ENCODE data around the gene ADAR. TPM values are rescaled to one million over a fixed set of nuclear protein-coding genes. Genes with fewer than 3 reads are reported as not detected.

Gene ADAR
- total and polyA plus RNA-seq, 2 experiments from 2014 or later = 96.4 to 188 TPM

- H3K27me3 Mint-ChIP-seq (ENCODE audit: insufficient read depth, low read depth, poor library complexity) = peaks cover 12% of the 10 kb centered on the region
- peaks cover 22% of the 10 kb centered on the region for H3K36me3 Mint-ChIP-seq (ENCODE audit: low read depth)
- no peak for TF ChIP-seq STAT1 (IDR thresholded peaks at IDR 0.05; ENCODE audit: unreplicated experiment)
- no peak for TF ChIP-seq REST (IDR thresholded peaks at IDR 0.05; ENCODE audit: unreplicated experiment)
- no peak for TF ChIP-seq POLR2AphosphoS5 (IDR thresholded peaks at IDR 0.05; ENCODE audit: low read depth)
- no peak for TF ChIP-seq CREB1 (CRISPR knock-in tag; IDR thresholded peaks at IDR 0.05; ENCODE audit: low read depth)
- no peak for TF ChIP-seq JUNB (IDR thresholded peaks at IDR 0.05; ENCODE audit: unreplicated experiment)
- TF ChIP-seq CTCF (conservative IDR thresholded peaks at IDR 0.05; ENCODE audit: low read depth in 2 of 2) = peak; percentile 94 to 97
- TF ChIP-seq ZNF114 (CRISPR knock-in tag; IDR thresholded peaks at IDR 0.05) = no peak
- peak; percentile 97 for DNase-seq (ENCODE audit: low spot score)
- H3K4me3 Mint-ChIP-seq = peak overlapping the region; percentile 88
- H3K4me3 ChIP-seq = peak overlapping the region; percentile 54
- H4K20me1 ChIP-seq (replicated peaks; ENCODE audit: insufficient read depth) = peaks cover 21% of the 10 kb centered on the region
- peaks cover 14% of the 10 kb centered on the region; the same call in 1 of the 2 replicates for H3K36me3 ChIP-seq (ENCODE audit: insufficient read depth)
- peak; percentile 80 for ATAC-seq
- H3K9me2 ChIP-seq (ENCODE audit: insufficient read depth) = no peaks in the 10 kb centered on the region
- peaks cover 26% of the 10 kb centered on the region; the same call in 2 of the 3 replicates for H3K4me1 Mint-ChIP-seq
- H3K27me3 ChIP-seq (ENCODE audit: insufficient read depth) = no peaks in the 10 kb centered on the region
- peaks cover 23% of the 10 kb centered on the region for H3K79me2 ChIP-seq (replicated peaks; ENCODE audit: insufficient read depth)
- peaks cover 16% of the 10 kb centered on the region for H3K4me1 ChIP-seq (ENCODE audit: insufficient read depth)
- peak overlapping the region; percentile 95 for H3K27ac Mint-ChIP-seq
- peak overlapping the region; percentile 77 for H3K4me2 ChIP-seq
- no peaks in the 10 kb centered on the region for H3K9me3 Mint-ChIP-seq
- H3F3A ChIP-seq (replicated peaks; ENCODE audit: low read depth) = peaks cover 6% of the 10 kb centered on the region
- H3K27ac ChIP-seq (ENCODE audit: low read depth) = 0 out of 2 replicates have a peak overlapping the region, but pooled peaks have one; percentile 63
- peak overlapping the region; percentile 44 for H2AFZ ChIP-seq
Observed at GRCh38 chr1:154559466-154560044, 48.4 kb downstream of the ADAR start.

- peak overlapping the region; percentile 44 for H2AFZ ChIP-seq
- Mint-ChIP-seq H3K36me3 (ENCODE audit: low read depth) (peaks cover 29% of the 10 kb centered on the region), H3K9me3 (no peaks in the 10 kb centered on the region), H3K4me1 (peaks cover 26% of the 10 kb centered on the region; the same call in 2 of the 3 replicates), H3K27me3 (ENCODE audit: insufficient read depth, low read depth, poor library complexity) (peaks cover 12% of the 10 kb centered on the region), H3K27ac (peak overlapping the region; percentile 95), H3K4me3 (peak overlapping the region; percentile 88)
- H3K4me1 ChIP-seq (ENCODE audit: insufficient read depth) = peaks cover 16% of the 10 kb centered on the region
- H3K4me2 ChIP-seq = peak overlapping the region; percentile 77
- H3K4me3 ChIP-seq = peak overlapping the region; percentile 54
- no peaks in the 10 kb centered on the region for H3K27me3 ChIP-seq (ENCODE audit: insufficient read depth)
- DNase-seq (ENCODE audit: low spot score) = peak; percentile 98
- peak; percentile 48; the same call in 1 of the 2 replicates for TF ChIP-seq ETS1 (IDR thresholded peaks at IDR 0.05)
- TF ChIP-seq POLR2AphosphoS5 (IDR thresholded peaks at IDR 0.05; ENCODE audit: low read depth) = peak; percentile 59
- TF ChIP-seq CREB1 (CRISPR knock-in tag; IDR thresholded peaks at IDR 0.05; ENCODE audit: low read depth) = peak; percentile 78
- no peak for TF ChIP-seq ZNF114 (CRISPR knock-in tag; IDR thresholded peaks at IDR 0.05)
- TF ChIP-seq REST (IDR thresholded peaks at IDR 0.05; ENCODE audit: unreplicated experiment) = peak; percentile 8
- no peak for TF ChIP-seq EZH2 (IDR thresholded peaks at IDR 0.05; ENCODE audit: low read depth, unreplicated experiment)
- peaks cover 21% of the 10 kb centered on the region; the same call in 1 of the 2 replicates for H3K36me3 ChIP-seq (ENCODE audit: insufficient read depth)
- H4K20me1 ChIP-seq (replicated peaks; ENCODE audit: insufficient read depth) = peaks cover 24% of the 10 kb centered on the region
- peak; percentile 80 for ATAC-seq
- no peaks in the 10 kb centered on the region for H3K9me2 ChIP-seq (ENCODE audit: insufficient read depth)
- H3K79me2 ChIP-seq (replicated peaks; ENCODE audit: insufficient read depth) = peaks cover 23% of the 10 kb centered on the region
- H3F3A ChIP-seq (replicated peaks; ENCODE audit: low read depth) = peaks cover 6% of the 10 kb centered on the region
- H3K27ac ChIP-seq (ENCODE audit: low read depth) = peak overlapping the region; percentile 63; the same call in 1 of the 2 replicates
Observed at GRCh38 chr1:154558720-154559465, 49.1 kb downstream of the ADAR start.

All from GM23338 (cell line).